ENCODE results near the gene CEP112. TPM values are rescaled to one million over a fixed set of nuclear protein-coding genes. Genes with fewer than 3 reads are reported as not detected.
"Not testable (repeated sequence)": the region's sequence is repeated elsewhere in the genome, so short reads cannot be mapped to it uniquely, and the experiment has no call there.

CEP112 gene
- total RNA-seq, 1 donor from 2014 or later: 8.5 TPM

- DNase-seq (ENCODE audit: low read depth in 2 of 2): no peak
Observed at GRCh38 chr17:66085221-66085620, 106.7 kb downstream of the CEP112 start.

- not testable (repeated sequence) for DNase-seq (ENCODE audit: low read depth in 2 of 2)
Observed at GRCh38 chr17:66080670-66081069, 111.3 kb downstream of the CEP112 start.

GRCh38 chr17:66076546-66077190 lies 115.3 kb downstream of the CEP112 start:
- DNase-seq (ENCODE audit: low read depth in 2 of 2): peak; percentile 11 to 75

GRCh38 chr17:66073384-66073783 lies 118.5 kb downstream of the CEP112 start:
- DNase-seq (ENCODE audit: low read depth in 2 of 2): no peak

- DNase-seq (ENCODE audit: low read depth in 2 of 2): no peak
Observed at GRCh38 chr17:66063686-66064085, 128.2 kb downstream of the CEP112 start.

GRCh38 chr17:66056148-66056547 lies 135.8 kb downstream of the CEP112 start:
- DNase-seq (ENCODE audit: low read depth in 2 of 2): no peak

GRCh38 chr17:66054242-66054641 lies 137.7 kb downstream of the CEP112 start:
- DNase-seq (ENCODE audit: low read depth in 2 of 2): no peak

GRCh38 chr17:66044083-66044482 lies 147.8 kb downstream of the CEP112 start:
- no peak for DNase-seq (ENCODE audit: low read depth in 2 of 2)

- no peak for DNase-seq (ENCODE audit: low read depth in 2 of 2)
Observed at GRCh38 chr17:66043419-66043818, 148.5 kb downstream of the CEP112 start.

- no peak for DNase-seq (ENCODE audit: low read depth in 2 of 2)
Observed at GRCh38 chr17:66040402-66040801, 151.5 kb downstream of the CEP112 start.

- DNase-seq (ENCODE audit: low read depth in 2 of 2): no peak
Observed at GRCh38 chr17:66038125-66038524, 153.8 kb downstream of the CEP112 start.

GRCh38 chr17:66037221-66037620 lies 154.7 kb downstream of the CEP112 start:
- no peak for DNase-seq (ENCODE audit: low read depth in 2 of 2)

GRCh38 chr17:66032082-66032712 lies 159.7 kb downstream of the CEP112 start:
- no peak for DNase-seq (ENCODE audit: low read depth in 2 of 2)

GRCh38 chr17:66025551-66025950 lies 166.4 kb downstream of the CEP112 start:
- DNase-seq (ENCODE audit: low read depth in 2 of 2): peak in 1 of 2 donors; percentile 8

GRCh38 chr17:66021757-66022156 lies 170.2 kb downstream of the CEP112 start:
- no peak for DNase-seq (ENCODE audit: low read depth in 2 of 2)

- peak; percentile 7 to 57 for DNase-seq (ENCODE audit: low read depth in 2 of 2)
Observed at GRCh38 chr17:66018786-66019185, 173.1 kb downstream of the CEP112 start.

- no peak for DNase-seq (ENCODE audit: low read depth in 2 of 2)
Observed at GRCh38 chr17:66016231-66016630, 175.7 kb downstream of the CEP112 start.

- DNase-seq (ENCODE audit: low read depth in 2 of 2): no peak
Observed at GRCh38 chr17:66008680-66009079, 183.3 kb downstream of the CEP112 start.

GRCh38 chr17:66006654-66007053 lies 185.3 kb downstream of the CEP112 start:
- no peak for DNase-seq (ENCODE audit: low read depth in 2 of 2)

GRCh38 chr17:66002812-66003211 lies 189.1 kb downstream of the CEP112 start:
- DNase-seq (ENCODE audit: low read depth in 2 of 2): peak; percentile 7 to 23

- no peak for DNase-seq (ENCODE audit: low read depth in 2 of 2)
Observed at GRCh38 chr17:66002063-66002585, 189.8 kb downstream of the CEP112 start.

- DNase-seq (ENCODE audit: low read depth in 2 of 2): no peak
Observed at GRCh38 chr17:66000216-66000615, 191.7 kb downstream of the CEP112 start.

GRCh38 chr17:65998675-65999074 lies 193.3 kb downstream of the CEP112 start:
- no peak for DNase-seq (ENCODE audit: low read depth in 2 of 2)
